Keratinocyte (primary cell): ENCODE results near the gene C1RL. TPM values are rescaled to one million over a fixed set of nuclear protein-coding genes. Genes with fewer than 3 reads are reported as not detected.

Experiments
- DNase-seq: peaks from one replicate; pipeline ENCODE4 v3.0.0-alpha.2; 2011; ENCODE audit warnings: low read depth, missing footprints, low spot score
- FAIRE-seq: peaks from 2 replicates; lab custom pipeline; 2011; peaks lifted over from hg19 to GRCh38; lab: Jason Lieb, UNC
- H2AFZ ChIP-seq: 2 replicates; pipeline ENCODE4 v1.6.0; 2012; ENCODE audit warnings: low read length, control low read depth, inconsistent platforms; ENCODE audit not compliant: control insufficient read depth
- H3K27ac ChIP-seq: 2 replicates; pipeline ENCODE4 v1.5.1; 2011; ENCODE audit warnings: low read length; ENCODE audit not compliant: control insufficient read depth, insufficient read depth
- H3K27me3 ChIP-seq: 3 replicates; pipeline ENCODE4 v1.6.0; 2011; ENCODE audit warnings: low read length; ENCODE audit not compliant: control insufficient read depth, insufficient read depth; ENCODE audit errors: extremely low read depth
- H3K36me3 ChIP-seq, 2 experiments: 2 replicates in 1 of 2; 3 replicates in 1 of 2; pipeline ENCODE4 v1.5.1; 2011; ENCODE audit warnings: low read length in 2 of 2, mild to moderate bottlenecking in 1 of 2; ENCODE audit not compliant: control insufficient read depth in 2 of 2, insufficient read depth in 2 of 2; ENCODE audit errors: extremely low read depth in 1 of 2
- H3K4me1 ChIP-seq: 3 replicates; pipeline ENCODE4 v1.5.1; 2011; ENCODE audit warnings: low read length; ENCODE audit not compliant: control insufficient read depth, insufficient read depth; ENCODE audit errors: extremely low read depth
- H3K4me2 ChIP-seq: 3 replicates; pipeline ENCODE4 v1.6.0; 2011; ENCODE audit warnings: low read depth, low read length; ENCODE audit not compliant: control insufficient read depth, insufficient read depth; ENCODE audit errors: extremely low read depth
- H3K4me3 ChIP-seq, 3 experiments: fragments of 200-600 bp in 1 of 3; sonication (generic) in 1 of 3; 2 replicates in 2 of 3; 3 replicates in 1 of 3; pipeline ENCODE4 v1.5.1; 2011 to 2016; ENCODE audit warnings: low read length in 3 of 3, mild to moderate bottlenecking in 3 of 3, control low read depth in 2 of 3, inconsistent platforms in 1 of 3, low read depth in 1 of 3, mixed read lengths in 1 of 3, mixed run types in 1 of 3, moderate library complexity in 1 of 3; ENCODE audit not compliant: control insufficient read depth in 2 of 3, insufficient read depth in 2 of 3; ENCODE audit errors: extremely low read depth in 1 of 3
- H3K79me2 ChIP-seq: 2 replicates; pipeline ENCODE4 v1.6.0; 2012; ENCODE audit warnings: low read length; ENCODE audit not compliant: control insufficient read depth, insufficient read depth
- H3K9ac ChIP-seq: 3 replicates; pipeline ENCODE4 v1.6.0; 2011; ENCODE audit warnings: low read length; ENCODE audit not compliant: control insufficient read depth, insufficient read depth; ENCODE audit errors: extremely low read depth
- H3K9me1 ChIP-seq: 3 replicates; pipeline ENCODE4 v1.6.0; 2011; ENCODE audit warnings: low read length; ENCODE audit not compliant: control insufficient read depth, insufficient read depth; ENCODE audit errors: extremely low read depth
- H3K9me3 ChIP-seq: 2 replicates; pipeline ENCODE4 v1.5.1; 2012; ENCODE audit warnings: low read depth, low read length; ENCODE audit not compliant: control insufficient read depth
- H4K20me1 ChIP-seq: 3 replicates; pipeline ENCODE4 v1.6.0; 2011; ENCODE audit warnings: low read length; ENCODE audit not compliant: control insufficient read depth, insufficient read depth; ENCODE audit errors: extremely low read depth
- CTCF ChIP-seq, 3 experiments: IDR thresholded peaks in 1 of 3; conservative IDR thresholded peaks in 1 of 3; optimal IDR thresholded peaks in 1 of 3; 2 replicates in 2 of 3; 3 replicates in 1 of 3; pipeline versions ENCODE3 to v1.5.1; 2011; ENCODE audit warnings: low read length in 3 of 3, mild to moderate bottlenecking in 3 of 3, moderate library complexity in 2 of 3, control low read depth in 1 of 3, inconsistent platforms in 1 of 3; ENCODE audit not compliant: insufficient read depth in 2 of 3; ENCODE audit errors: extremely low read depth in 1 of 3
- EZH2 ChIP-seq: IDR thresholded peaks from one replicate; pipeline ENCODE4 v1.6.1; 2012; ENCODE audit warnings: inconsistent platforms, mild to moderate bottlenecking, low read length, moderate library complexity
- dilution Hi-C: fragments of 300-500 bp; cut with MboI; formaldehyde crosslinking; loops from one replicate; pipeline ENCODE4 v1.7.0; 2020; ENCODE audit warnings: low sequenced_read_pairs; ENCODE audit not compliant: extremely low pct_ligation_motif_present
- polyA plus RNA-seq, 5 experiments: library from polyadenylated mRNA; depleted of rRNA in 3 of 5; stranded (reverse) in 3 of 5; stranded (forward) in 1 of 5; unstranded in 1 of 5; fragments of >200 nt; gene quantifications; 1 replicate in 1 of 5; 2 replicates in 3 of 5; 3 replicates in 1 of 5; pipeline versions ENCODE4 v1.2.1 to v1.2.3, GENCODE V29; 2011 to 2012; ENCODE audit warnings: missing spikeins in 2 of 5, low read depth in 1 of 5, low replicate concordance in 1 of 5

Gene C1RL
- polyA plus RNA-seq, 1 donor (not counting 4 experiments of a cell fraction or from before 2014, with no cell fraction given): 9.3 TPM

- H3K79me2 ChIP-seq: no peaks in the 10 kb centered on the region
- no peak overlapping the region for H3K4me3 ChIP-seq
- DNase-seq (no peak), FAIRE-seq (no peak)
- H3K36me3 ChIP-seq: peaks cover 0 to 22% of the 10 kb centered on the region in 2 experiments
- dilution Hi-C loops: no loop called here
- no peak overlapping the region for H2AFZ ChIP-seq
- H3K9me3 ChIP-seq: no peaks in the 10 kb centered on the region
- no peak overlapping the region for H3K9ac ChIP-seq
- H3K27me3 ChIP-seq: no peaks in the 10 kb centered on the region
- H3K27ac ChIP-seq: no peak overlapping the region
- H3K9me1 ChIP-seq: no peaks in the 10 kb centered on the region
- TF ChIP-seq EZH2 (no peak), CTCF (optimal IDR thresholded peaks at IDR 0.05 in 1 of 3, IDR thresholded peaks at IDR 0.05 in 1 of 3, conservative IDR thresholded peaks at IDR 0.05 in 1 of 3; ENCODE audit: extremely low read depth in 1 of 3, insufficient read depth in 2 of 3, low read length in 3 of 3) (no peak)
- H4K20me1 ChIP-seq: peaks cover 3% of the 10 kb centered on the region
- no peak overlapping the region for H3K4me2 ChIP-seq
- H3K4me1 ChIP-seq: no peaks in the 10 kb centered on the region
Observed at GRCh38 chr12:7100239-7100638, 8.8 kb downstream of the C1RL start.

GRCh38 chr12:7099290-7099996, 9.6 kb downstream of the C1RL start:
- H3K4me2 ChIP-seq: no peak overlapping the region
- FAIRE-seq: no peak

More at GRCh38 chr12:7099290-7099996, 9.6 kb downstream of the C1RL start:
- H3K36me3 ChIP-seq: peaks cover 0 to 22% of the 10 kb centered on the region in 2 experiments
- no peaks in the 10 kb centered on the region for H4K20me1 ChIP-seq
- no peak overlapping the region for H3K27ac ChIP-seq
- no peaks in the 10 kb centered on the region for H3K9me3 ChIP-seq
- no peak for DNase-seq
- no peak overlapping the region for H3K9ac ChIP-seq
- no peaks in the 10 kb centered on the region for H3K4me1 ChIP-seq
- no peak overlapping the region for H3K4me3 ChIP-seq
- no peaks in the 10 kb centered on the region for H3K9me1 ChIP-seq
- no peak for TF ChIP-seq CTCF (optimal IDR thresholded peaks at IDR 0.05 in 1 of 3, IDR thresholded peaks at IDR 0.05 in 1 of 3, conservative IDR thresholded peaks at IDR 0.05 in 1 of 3; ENCODE audit: extremely low read depth in 1 of 3, insufficient read depth in 2 of 3, low read length in 3 of 3)
- no peak for TF ChIP-seq EZH2
- H3K27me3 ChIP-seq: no peaks in the 10 kb centered on the region
- dilution Hi-C loops: no loop called here
- no peak overlapping the region for H2AFZ ChIP-seq
- H3K79me2 ChIP-seq: no peaks in the 10 kb centered on the region
